GM18520 (cell line): ENCODE data around the gene RHCG.

Source experiments
- ATAC-seq: cut with Tn5 transposase; IDR thresholded peaks from one replicate; pipeline ENCODE4 v1.9.1; 2021; ENCODE audit not compliant: unreplicated experiment

Gene RHCG

DNA sequence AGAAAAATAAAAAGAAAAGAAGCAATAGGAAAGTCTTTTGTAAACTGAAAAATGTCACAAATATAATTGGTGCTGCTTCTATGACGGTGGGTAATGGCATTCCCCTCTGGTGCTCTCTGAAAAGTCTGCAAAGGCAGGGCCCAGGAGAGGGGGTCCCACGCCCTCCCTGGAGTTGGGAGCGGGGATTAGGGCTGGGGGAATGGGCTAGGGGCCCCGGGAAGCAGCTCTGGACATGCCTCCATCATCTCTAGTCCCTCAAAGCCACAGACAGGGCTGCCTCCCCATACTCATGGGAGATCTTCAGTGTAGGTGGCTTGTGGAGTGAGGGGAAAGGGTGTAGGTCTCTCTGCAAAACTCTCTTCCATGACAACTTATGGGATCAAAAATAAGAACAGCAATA is 7.8 kb upstream of the RHCG start:
- ATAC-seq, result no peak

DNA sequence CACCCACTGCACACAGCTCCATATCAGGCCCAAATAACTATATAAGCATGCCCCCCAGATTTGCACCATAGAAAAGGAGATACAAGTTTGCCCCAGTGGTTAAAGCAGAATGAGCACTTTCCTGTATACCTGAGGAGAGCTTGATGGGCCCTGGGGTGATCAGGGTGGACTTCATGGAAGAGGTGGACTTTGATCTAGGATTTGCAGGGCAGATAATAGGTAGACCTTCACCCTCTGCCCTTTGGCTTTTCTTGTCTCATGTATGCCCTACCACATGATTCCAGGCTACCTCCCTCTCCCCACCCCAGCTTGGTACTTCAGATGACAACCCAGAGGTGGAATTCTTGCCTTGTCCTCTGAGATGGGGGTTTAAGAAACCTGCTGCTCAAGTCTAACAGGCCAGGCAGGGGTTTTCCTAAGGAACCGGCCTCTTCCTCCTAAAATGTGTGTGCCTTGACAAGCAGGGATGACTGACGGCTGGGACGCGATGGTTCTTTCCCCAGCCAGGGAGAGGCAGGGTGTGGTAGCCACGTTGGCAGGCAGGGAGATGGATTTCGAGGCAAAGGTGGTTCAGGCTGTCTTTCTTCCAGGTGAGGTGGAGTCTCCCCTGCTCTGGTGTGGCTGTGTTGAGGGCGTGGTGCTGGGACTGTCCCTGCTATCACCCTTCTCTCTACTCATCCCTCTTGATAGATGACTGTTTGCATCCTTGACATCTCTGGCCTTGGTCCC is 6.6 kb upstream of the RHCG start:
- ATAC-seq, result no peak

GRCh38 chr15:89501646-89502045 is 5.3 kb upstream of the RHCG start:
- no peak for ATAC-seq

DNA sequence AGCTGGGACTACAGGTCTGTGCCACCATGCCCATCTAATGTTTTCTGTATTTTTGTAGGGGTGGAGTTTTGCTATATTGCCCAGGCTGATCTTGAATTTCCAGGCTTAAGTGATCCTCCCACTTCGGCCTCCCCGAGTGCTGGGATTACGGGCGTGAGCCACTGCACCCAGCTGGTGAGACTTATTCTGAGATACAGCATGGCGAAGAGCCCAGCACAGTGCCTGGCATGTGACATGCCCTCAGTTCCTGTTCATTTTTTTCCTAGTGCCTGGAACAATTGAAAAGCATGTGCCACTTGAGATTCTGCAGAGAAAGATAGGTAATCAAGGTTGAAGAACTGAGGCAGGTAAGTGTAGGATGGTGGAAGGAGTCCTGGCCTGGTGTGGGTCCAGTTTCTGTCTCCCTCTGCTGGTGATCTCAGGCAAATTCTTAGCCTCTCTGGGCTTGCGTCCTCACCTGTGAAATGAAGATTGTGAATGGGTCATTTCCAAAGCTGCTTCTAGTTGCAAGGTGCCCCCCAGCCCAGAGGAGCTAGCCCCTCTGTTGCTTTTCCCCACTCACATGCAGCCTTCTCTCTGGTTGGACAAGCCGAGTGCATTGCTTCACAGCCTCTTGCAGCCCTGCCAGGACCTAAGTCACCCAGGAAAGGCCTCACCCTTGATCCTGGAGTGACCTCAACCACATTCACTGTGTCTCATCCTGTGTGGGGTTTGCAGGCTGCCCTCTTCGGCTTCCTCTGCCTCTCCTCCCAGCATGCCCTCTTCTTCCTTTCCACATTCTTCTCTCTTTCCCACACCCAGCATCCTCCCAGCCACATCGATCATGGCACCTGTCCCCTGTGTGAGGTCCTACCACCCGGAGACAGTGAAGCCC is 4.3 kb upstream of the RHCG start:
- no peak for ATAC-seq

DNA sequence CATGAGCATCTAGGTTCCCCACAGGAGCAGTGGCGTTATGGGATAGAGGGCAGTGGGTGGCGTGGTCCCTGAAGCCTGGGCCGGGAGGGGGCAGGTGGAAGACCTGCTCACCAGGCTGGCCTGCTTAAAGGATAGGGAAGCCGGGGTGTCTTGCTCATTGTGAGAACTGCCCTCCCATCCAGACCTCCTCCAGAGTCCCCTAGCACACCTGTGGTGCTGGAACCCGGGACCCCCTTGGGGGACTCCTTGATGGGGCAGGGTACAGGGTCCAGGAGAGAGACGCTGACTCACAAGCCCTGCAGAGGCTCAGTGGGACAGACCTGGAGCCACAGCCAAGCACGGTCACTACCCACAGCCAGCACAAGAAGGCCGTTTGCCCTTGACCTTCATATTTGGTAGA is 2.8 kb upstream of the RHCG start:
- ATAC-seq, result no peak

DNA sequence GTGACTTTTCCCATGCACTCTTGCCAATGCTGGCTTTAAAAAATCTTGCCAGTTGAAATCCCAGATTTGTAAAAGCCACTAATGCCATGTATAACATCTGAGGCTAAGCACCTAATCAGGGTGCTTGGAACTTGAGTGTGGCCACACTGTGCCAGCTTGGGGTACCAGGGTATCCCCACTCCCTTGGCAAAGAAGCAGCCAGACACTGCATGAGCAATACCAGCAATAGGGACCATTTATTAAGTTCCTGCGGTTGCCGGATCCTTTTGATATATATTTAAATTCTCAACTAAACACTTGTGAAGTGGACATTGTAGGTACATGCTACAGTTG is 2.2 kb upstream of the RHCG start:
- no peak for ATAC-seq

DNA sequence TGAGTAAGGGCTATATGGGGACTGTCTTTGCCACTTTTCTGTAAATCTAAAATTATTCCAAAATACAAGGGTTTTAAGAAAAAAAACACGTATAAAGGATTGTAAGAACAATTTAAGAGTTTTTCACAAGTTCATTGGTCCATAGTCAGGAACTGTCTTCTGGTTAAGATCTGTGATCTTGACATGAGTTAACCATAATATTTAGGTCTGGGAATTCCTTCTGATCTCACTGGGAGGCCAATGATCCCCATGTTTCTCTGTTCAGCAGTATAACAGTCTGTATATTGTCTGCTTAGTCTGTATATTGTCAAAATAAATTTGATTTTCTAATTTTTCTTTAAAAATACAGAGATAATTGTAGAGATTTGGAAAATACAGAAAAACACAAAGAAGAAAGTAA is 848 bp upstream of the RHCG start:
- ATAC-seq, result no peak

DNA sequence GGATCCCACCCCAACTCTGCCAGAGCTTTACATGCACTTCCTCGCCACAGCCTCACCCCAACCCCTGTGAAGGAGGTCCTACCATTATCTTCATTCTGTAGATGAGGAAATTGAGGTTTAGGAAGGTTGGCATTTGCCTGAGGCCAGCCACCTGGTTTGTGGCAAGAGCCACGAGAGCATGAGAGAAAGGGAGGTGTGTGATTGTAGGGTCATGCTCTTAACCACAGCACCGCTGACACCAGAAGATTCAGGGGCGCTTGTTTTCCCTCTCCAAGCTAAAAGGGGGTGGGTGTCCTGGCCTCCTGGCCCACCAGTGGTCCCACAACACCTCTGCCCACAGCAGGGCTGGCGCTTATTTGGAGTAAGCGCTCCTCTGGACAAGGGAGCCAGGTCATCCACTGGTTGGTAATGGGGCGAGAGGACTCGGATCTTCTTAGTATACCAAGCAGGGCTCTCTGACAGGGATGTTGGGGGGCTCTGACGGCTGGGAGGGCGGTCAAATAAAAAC is 691 bp downstream of the RHCG start:
- ATAC-seq, result no peak

DNA sequence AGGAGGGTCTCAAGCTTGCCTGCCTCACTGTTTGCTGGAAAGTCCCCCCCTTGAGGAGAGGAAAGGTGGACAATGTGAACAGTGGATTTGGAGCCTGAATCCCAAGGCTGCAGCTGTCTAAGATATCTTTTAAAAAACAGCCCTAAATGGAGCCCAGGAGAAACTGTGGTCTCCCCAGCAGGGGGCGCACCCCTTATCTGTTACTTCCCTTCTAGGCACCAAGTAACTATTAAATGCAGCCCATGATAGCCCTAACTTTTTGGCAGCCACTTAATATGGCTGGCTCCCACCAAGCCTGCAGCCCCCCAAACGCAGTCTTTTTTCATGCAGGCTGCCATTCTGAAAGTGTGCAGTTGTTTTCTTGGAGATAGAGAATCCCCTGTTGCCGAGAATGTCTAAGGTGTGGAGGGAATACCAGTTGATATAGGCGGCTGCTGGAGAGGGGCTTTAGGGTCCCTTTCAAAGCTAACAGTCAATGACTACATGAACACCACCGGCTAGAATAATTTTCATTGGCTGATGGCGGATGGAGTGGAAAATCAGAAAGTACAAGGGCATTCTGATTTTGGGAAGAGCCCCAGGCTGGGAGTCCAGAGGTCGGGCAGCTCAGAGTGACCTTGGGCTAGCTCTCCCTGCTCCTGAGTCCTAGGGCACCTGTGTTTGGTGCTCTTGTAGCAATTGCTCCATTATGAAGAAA is 1.3 kb downstream of the RHCG start:
- no peak for ATAC-seq

GRCh38 chr15:89494031-89494430 is 2.4 kb downstream of the RHCG start:
- no peak for ATAC-seq

- ATAC-seq, result no peak
Measured at GRCh38 chr15:89492934-89493631, 3.3 kb downstream of the RHCG start.

- ATAC-seq, result no peak
Measured at GRCh38 chr15:89492111-89492641, 4.2 kb downstream of the RHCG start.

DNA sequence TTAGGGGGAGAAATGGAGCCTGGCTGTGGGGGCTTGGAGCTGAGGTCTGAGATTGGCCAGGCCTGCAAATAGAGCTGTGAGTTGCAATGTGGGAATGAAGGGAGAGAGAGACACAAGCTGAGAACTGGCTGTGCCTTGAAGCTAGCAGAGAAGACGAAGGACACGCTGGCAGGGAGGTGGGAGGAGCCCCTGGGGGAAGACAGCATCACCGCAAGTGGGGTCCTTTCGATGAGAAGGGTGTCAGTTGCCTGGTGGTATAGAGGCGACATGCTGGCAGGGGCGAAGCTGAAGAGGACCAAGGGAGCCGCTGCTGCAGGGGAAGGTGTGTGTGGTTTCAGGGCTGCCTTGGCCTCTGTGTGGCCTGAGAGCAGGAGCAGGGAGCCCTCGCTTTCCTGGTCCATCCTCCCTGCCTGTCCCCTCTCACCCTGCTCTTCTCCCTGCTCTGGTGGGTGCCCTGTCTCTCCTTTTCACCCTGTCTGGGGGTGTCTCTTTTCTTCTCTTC is 5.5 kb downstream of the RHCG start:
- no peak for ATAC-seq

DNA sequence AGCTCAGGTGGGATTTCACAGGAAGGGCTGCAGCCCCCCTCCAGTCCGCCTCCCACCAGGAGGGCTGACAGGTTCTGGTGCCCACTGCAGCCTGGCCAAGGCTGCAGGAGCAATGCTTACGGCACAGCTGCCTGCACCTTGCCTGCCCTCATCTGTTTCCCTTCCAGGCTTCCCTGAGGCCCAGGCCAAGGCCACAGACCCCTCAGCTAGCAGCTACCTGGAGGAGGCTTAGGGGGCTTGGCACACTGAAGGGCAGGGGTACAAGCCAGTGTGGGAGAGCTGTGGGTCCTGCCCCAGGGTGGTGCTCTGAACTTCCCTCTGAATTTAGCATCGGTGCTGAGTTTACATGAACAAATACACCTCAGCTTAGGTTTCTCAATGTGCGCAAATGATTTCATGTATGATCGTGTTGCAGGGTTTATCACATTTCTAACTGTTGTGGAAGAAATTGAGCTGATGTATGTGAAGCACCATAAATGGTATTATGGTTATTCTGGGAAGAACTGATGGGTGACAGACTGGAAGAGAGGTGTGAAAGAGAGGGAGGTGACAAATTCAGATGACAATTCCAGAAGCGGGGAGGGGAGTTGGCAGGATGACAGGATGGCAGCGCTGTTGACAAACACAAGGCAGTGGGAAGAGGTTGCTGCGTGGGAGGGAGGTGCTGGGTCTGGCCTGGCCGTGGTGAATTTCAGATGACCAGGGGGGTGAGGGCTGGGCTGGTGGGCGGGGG is 6.1 kb downstream of the RHCG start:
- ATAC-seq, result no peak

DNA sequence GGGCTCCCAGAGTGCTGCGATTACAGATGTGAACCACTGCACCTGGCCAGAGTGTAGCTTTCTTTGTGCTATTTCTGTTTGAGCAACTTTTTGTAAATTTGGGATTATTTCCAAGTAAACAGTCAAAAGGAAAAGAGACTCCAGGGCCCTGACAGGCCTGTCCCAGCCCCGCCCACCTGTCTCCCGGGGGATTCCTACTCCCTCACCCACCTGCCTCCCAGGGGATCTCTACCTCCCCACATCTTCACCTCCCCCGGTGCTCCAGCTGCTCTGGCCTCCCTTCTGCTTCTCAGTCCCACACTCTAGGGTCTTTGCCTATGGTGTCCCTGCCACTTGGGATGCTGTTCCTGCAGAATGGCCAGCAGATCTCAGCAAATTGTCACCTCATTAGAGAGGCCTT is 7.0 kb downstream of the RHCG start:
- ATAC-seq, result no peak

- ATAC-seq, result no peak
Measured at GRCh38 chr15:89487791-89488190, 8.6 kb downstream of the RHCG start.

GRCh38 chr15:89486726-89487050 is 9.7 kb downstream of the RHCG start:
- no peak for ATAC-seq

GRCh38 chr15:89483079-89483478 is 13.3 kb downstream of the RHCG start:
- no peak for ATAC-seq

GRCh38 chr15:89482139-89482538 is 14.2 kb downstream of the RHCG start:
- no peak for ATAC-seq

- no peak for ATAC-seq
Measured at GRCh38 chr15:89480505-89480904, 15.9 kb downstream of the RHCG start.
